Transverse colon (tissue), 4 donors: Measurements from ENCODE around the gene SMIM14. TPM values are rescaled to one million over a fixed set of nuclear protein-coding genes. Genes with fewer than 3 reads are reported as not detected.
"Not testable (repeated sequence)": the region's sequence is repeated elsewhere in the genome, so short reads cannot be mapped to it uniquely, and the experiment has no call there.

Source experiments
- DNase-seq: peaks from one replicate; pipeline ENCODE4 v3.0.0-alpha.2; 2019
- H3K27ac ChIP-seq, 4 donors: fragments of 200-600 bp; sonication (generic); 2 replicates each; pipeline ENCODE4 v1.5.1; 2016 to 2018; ENCODE audit warnings: inconsistent platforms in 4 of 4
- H3K27me3 ChIP-seq: fragments of 200-600 bp; sonication (generic); 2 replicates; pipeline ENCODE4 v1.5.1; 2017; ENCODE audit warnings: inconsistent platforms
- H3K36me3 ChIP-seq, 4 donors: fragments of 200-600 bp; sonication (generic); 2 replicates each; pipeline ENCODE4 v1.5.1; 2017 to 2019; ENCODE audit warnings: inconsistent platforms in 4 of 4
- H3K4me1 ChIP-seq, 4 donors: fragments of 200-600 bp; sonication (generic); 2 replicates each; pipeline ENCODE4 v1.5.1; 2017 to 2020; ENCODE audit warnings: inconsistent platforms in 4 of 4
- H3K4me3 ChIP-seq, 4 donors: fragments of 200-600 bp; sonication (generic); 1 replicate in 1 of 4; 2 replicates in 3 of 4; pipeline versions ENCODE4 v1.5.1 to v1.6.1; 2017 to 2019; ENCODE audit warnings: inconsistent platforms in 4 of 4
- H3K9me3 ChIP-seq, 2 donors: fragments of 200-600 bp; sonication (generic); 2 replicates each; pipeline ENCODE4 v1.5.1; 2017 to 2019; ENCODE audit warnings: inconsistent platforms in 2 of 2
- CTCF ChIP-seq, 5 experiments: fragments of 200-600 bp in 3 of 5; fragments of 450-650 bp in 2 of 5; sonication (generic) in 3 of 5; IDR thresholded peaks; 1 replicate in 2 of 5; 2 replicates in 3 of 5; pipeline ENCODE4 v1.5.1; 2016 to 2017; ENCODE audit warnings: antibody characterized with exemption in 5 of 5, inconsistent platforms in 3 of 5, mild to moderate bottlenecking in 2 of 5, moderate library complexity in 1 of 5
- EP300 ChIP-seq: sonication (generic); formaldehyde crosslinking; IDR thresholded peaks from one replicate; pipeline ENCODE4 v1.6.1; 2017; ENCODE audit warnings: antibody characterized with exemption, low read depth
- POLR2A ChIP-seq: fragments of 450-650 bp; IDR thresholded peaks from one replicate; pipeline ENCODE4 v1.6.1; 2016; ENCODE audit warnings: antibody characterized with exemption, mild to moderate bottlenecking, moderate library complexity
- POLR2AphosphoS5 ChIP-seq, 3 donors: sonication (generic); formaldehyde crosslinking; IDR thresholded peaks; one replicate each; pipeline ENCODE4 v1.6.1; 2016; ENCODE audit warnings: antibody characterized with exemption in 3 of 3
- WGBS, 2 donors: methylation state at CpG; one replicate each; pipeline ENCODE4 v1.1.5; 2018; ENCODE audit warnings: low coverage in 1 of 2; 5-methylcytosine and 5-hydroxymethylcytosine counted together
- in situ Hi-C, 4 donors: fragments of 200-750 bp; cut with MboI; loops; one replicate each; pipeline versions ENCODE4 v1.15.0 to v1.15.1; 2017; ENCODE audit warnings: low sequenced_read_pairs in 3 of 4, low pct_ligation_motif_present in 1 of 4, low pct_unique_long_range_greater_than_20kb in 1 of 4
- intact Hi-C: fragments of 100-400 bp; cut with DNase I; formaldehyde crosslinking; loops from one replicate; pipeline ENCODE4 v1.15.1; 2023; ENCODE audit warnings: low total_unique reads
- total RNA-seq, 4 donors: library from RNA; depleted of rRNA; stranded (reverse); fragments of >200 nt; gene quantifications; one replicate each; pipeline ENCODE4 v1.1.0, GENCODE V29; 2016

The SMIM14 gene
- total RNA-seq, 4 donors from 2014 or later = 23.1 to 103 (median 72.4) TPM

DNA sequence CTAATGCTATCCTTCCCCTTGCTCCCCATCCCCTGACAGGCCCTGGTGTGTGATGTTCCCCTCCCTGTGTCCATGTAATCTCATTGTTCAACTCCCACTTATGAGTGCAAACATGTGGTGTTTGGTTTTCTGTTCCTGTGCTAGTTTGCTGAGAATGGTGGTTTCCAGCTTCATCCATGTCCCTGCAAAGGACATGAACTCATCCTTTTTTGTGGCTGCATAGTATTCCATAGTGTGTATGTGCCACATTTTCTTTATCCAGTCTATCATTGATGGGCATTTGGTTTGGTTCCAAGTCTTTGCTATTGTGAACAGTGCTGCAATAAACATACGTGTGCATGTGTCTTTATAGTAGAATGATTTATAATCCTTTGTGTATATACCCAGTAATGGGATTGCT lies 31.6 kb upstream of the SMIM14 start:
- in situ Hi-C loops, H3K9me3 ChIP-seq, H3K36me3 ChIP-seq, H3K4me1 ChIP-seq, H3K4me3 ChIP-seq, H3K27me3 ChIP-seq, DNase-seq, intact Hi-C loops, H3K27ac ChIP-seq: not testable (repeated sequence)
- 50 to 54% methylated on average over 1 of the region's 1 CpG for WGBS, 2 donors

GRCh38 chr4:39668887-39669286 lies 30.2 kb upstream of the SMIM14 start:
- in situ Hi-C loops (no loop called here), intact Hi-C loops (no loop called here)
- no peak for DNase-seq
- Histone ChIP-seq H3K9me3 (no peaks in the 10 kb centered on the region), H3K27ac (no peak overlapping the region), H3K4me3 (no peak overlapping the region), H3K4me1 (peaks cover 0 to 8% (median 0%) of the 10 kb centered on the region in 4 donors), H3K27me3 (no peaks in the 10 kb centered on the region), H3K36me3 (no peaks in the 10 kb centered on the region)
- TF ChIP-seq EP300 = no peak
- no peak for TF ChIP-seq POLR2A
- no peak for TF ChIP-seq POLR2AphosphoS5 (IDR thresholded peaks at IDR 0.05)
- TF ChIP-seq CTCF (IDR thresholded peaks at IDR 0.05) = no peak
- WGBS, 2 donors = 62 to 77% methylated on average over 2 of the region's 2 CpGs

DNA sequence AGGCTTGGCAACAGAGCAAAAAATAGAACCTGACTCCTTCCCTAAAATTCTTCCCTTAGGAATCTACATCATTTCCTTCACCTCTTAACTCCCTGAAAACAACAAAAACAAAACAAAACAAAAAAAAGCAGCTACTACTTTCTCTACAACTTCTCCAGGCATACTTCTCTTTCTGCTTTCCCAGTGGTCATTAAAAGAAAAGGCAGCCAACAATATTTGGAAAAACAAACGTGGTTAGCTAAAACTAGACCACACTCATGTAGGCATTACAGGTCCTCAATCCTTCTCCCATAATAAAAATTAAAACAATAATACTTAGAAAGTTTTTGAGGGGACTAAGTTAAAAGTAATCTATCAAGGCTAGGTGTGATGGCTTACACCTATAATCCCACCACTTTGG lies 29.0 kb upstream of the SMIM14 start:
- Histone ChIP-seq H3K4me1 (peaks cover 0 to 8% (median 0%) of the 10 kb centered on the region in 4 donors), H3K27me3 (no peaks in the 10 kb centered on the region), H3K9me3 (no peaks in the 10 kb centered on the region), H3K36me3 (no peaks in the 10 kb centered on the region), H3K27ac (no peak overlapping the region), H3K4me3 (no peak overlapping the region)
- intact Hi-C loops (no loop called here), in situ Hi-C loops (no loop called here)
- no peak for DNase-seq
- WGBS, 2 donors = 20 to 30% methylated on average over 1 of the region's 1 CpG
- TF ChIP-seq EP300 (no peak), CTCF (IDR thresholded peaks at IDR 0.05) (no peak), POLR2AphosphoS5 (IDR thresholded peaks at IDR 0.05) (no peak), POLR2A (no peak)

DNA sequence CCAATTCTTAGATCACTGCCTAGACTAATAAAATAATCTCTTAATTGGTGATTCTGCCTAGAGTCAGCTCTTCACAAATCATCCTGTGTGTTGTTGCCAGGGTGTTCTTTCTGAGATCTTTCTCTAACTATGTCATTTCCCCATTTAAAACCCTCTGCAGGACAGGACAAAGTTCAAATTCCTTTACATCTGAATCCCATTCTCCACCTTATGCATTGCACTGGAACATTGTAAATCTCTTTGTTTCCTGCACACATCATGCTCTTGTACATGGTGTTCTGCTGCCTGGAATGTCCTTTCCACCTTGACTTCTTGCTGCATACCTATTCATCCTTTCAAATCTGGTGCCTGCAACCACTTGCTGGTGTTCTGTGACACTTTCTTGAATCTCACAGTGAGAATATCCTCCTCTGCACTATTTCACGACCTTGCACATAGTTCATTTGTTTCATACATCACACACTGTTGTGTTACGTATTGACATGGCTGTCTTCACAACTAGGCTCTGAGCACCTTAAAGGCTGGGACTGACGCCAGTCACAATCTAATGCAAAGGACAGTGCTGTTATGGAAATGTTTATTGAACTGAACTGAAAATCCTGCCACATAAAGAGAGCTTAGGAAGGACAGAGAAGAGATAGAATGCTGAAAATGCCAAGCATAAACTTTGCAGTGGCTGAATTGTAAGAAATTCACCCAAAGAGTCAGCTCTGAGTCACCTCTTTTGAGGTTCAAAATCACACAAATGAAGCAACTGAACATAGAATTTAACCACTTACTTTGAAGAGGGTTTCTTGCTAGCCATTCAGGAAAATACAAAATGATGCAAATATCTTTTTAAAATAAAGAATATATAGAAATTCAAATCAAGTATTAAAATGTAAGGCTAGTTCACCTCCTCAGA lies 26.4 kb upstream of the SMIM14 start:
- Histone ChIP-seq H3K27me3 (no peaks in the 10 kb centered on the region), H3K36me3 (no peaks in the 10 kb centered on the region), H3K4me3 (no peak overlapping the region), H3K9me3 (no peaks in the 10 kb centered on the region), H3K27ac (peak overlapping the region in 2 of 4 donors; percentile 6 to 42), H3K4me1 (peaks cover 0 to 8% (median 0%) of the 10 kb centered on the region in 4 donors)
- in situ Hi-C loops = no loop called here
- intact Hi-C loops = no loop called here
- TF ChIP-seq CTCF (IDR thresholded peaks at IDR 0.05) (no peak), POLR2A (no peak), POLR2AphosphoS5 (IDR thresholded peaks at IDR 0.05) (peak in 2 of 3 donors; percentile 43 to 73), EP300 (peak; percentile 71)
- WGBS, 2 donors = 42 to 70% methylated on average over 2 to 3 of the region's 3 CpGs
- no peak for DNase-seq
